HG03280 (cell line): ENCODE measurements around the gene RPS6KA2.

Experiments used
- ATAC-seq: cut with Tn5 transposase; IDR thresholded peaks from one replicate; pipeline ENCODE4 v1.9.1; 2021; ENCODE audit warnings: mild to moderate bottlenecking, moderate library complexity; ENCODE audit not compliant: unreplicated experiment

RPS6KA2 gene

GRCh38 chr6:166473886-166474571, 153.0 kb downstream of the RPS6KA2 start:
- no peak for ATAC-seq

- ATAC-seq: no peak
These were observed 154.4 kb downstream of the RPS6KA2 start for GRCh38 chr6:166472636-166473035.

GRCh38 chr6:166471797-166472260, 155.2 kb downstream of the RPS6KA2 start:
- ATAC-seq: no peak

GRCh38 chr6:166470863-166471410, 156.1 kb downstream of the RPS6KA2 start:
- ATAC-seq: no peak

- ATAC-seq: no peak
These were observed 156.8 kb downstream of the RPS6KA2 start for GRCh38 chr6:166470029-166470862.

- ATAC-seq: no peak
These were observed 157.6 kb downstream of the RPS6KA2 start for GRCh38 chr6:166469426-166469961.

DNA sequence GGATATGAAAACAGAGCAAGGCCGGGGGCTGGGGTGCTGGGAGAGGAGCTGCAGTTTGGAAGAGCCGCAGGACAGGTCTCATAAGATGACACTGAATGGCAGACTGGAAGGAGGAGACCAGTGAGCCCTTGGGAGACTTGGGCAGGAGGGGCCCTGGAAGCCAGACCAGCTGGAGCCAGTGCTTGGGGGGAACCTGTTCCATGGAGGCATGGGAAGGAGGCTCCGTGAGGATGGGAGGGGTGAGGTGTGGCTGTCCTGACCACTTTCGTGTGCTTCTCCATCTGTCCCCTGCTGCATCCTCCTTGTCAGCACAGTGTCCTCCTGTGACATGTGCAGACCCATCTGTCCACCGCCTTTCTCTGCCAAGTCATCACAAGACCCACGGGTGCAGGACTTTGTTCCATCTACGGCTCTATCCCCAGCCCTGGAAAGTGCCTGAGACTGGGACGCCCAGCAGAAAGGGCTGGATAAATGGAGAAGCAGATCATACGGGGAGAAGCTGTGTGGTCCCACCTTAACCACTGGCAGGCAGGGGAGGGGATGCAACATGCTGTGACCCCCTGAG, 159.5 kb downstream of the RPS6KA2 start:
- no peak for ATAC-seq

- ATAC-seq: no peak
These were observed 160.6 kb downstream of the RPS6KA2 start for GRCh38 chr6:166466178-166467122.

DNA sequence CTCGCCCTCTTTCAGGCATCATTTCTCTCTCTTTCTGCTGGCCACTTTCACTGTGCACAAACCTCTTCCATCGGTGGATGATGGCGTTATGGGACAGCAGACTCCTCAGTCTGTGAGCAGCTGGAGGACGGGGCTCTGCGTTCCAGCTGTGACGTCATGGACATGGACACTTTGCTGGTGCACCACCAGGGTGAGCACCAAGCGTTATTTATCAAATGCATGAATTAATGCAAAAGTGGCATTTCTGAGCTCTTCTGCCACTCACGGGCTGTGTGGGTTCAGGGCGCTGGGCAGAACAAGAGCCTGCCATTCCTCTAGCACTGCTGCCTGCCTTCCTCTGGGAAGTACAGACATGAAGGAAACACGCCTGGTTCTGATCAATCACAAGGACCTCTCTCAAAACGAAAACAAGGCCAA, 161.4 kb downstream of the RPS6KA2 start:
- ATAC-seq: no peak

DNA sequence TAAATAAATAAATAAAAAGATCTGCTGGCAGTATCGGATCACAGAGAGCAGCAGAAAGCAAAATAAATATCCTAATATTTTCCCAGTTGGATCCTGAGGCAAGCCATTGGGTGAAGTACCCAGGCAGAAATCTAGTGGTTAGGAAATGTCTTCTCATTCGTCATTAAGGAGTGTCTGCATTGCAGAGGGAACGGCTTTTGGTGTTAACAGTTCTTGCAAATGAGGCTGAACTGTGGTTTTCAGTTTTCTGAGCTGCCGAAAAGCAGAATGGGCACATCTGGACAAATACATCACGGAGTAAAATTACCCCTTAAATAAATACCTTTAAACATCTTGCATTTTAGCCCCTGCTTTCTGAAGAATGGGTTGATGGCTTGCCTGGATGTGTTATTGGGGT, 162.1 kb downstream of the RPS6KA2 start:
- no peak for ATAC-seq

DNA sequence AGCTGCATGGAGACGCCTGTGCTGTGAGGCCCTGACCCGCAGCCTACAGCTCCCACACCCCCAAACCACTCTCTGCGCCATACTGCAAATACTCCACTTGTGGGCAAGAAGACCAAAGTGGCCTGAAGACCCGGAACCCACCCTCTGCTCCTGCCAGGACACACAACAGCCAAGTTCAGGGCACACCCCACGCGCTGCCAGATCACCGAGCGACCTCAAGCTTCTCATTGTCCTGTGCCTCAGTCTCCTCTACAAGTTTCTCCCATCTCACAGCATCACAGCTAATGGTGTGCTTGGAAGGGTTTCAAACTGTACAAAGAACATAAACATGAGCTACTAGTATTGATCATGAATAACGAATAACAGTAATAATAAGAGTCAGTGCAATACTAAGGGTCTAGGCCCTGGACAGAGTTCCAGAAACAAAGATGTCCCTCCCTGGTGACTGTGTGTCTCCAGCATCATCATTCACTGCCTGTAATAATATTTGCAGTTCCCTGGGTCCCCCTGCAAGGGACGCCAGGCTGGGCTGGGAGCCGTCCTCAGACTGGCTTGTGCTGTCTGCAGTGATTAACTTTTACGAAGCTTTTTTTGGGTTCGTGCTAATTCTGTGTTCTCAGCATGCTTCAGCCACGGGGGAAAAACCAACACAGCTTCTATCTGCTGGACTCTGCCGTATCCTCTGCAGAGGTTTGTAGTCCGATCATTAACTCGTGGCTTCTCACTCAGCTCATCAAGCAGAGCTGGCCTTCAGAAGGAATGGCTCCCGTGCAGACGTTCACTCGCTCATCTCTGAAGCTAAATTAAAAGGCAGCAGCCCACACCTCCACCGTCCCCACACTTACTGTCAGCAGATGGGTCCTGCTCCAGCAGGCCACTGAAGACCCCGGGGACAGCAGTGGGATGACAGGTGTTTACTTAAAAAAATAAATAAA, 162.7 kb downstream of the RPS6KA2 start:
- ATAC-seq: no peak

- ATAC-seq: no peak
These were observed 163.5 kb downstream of the RPS6KA2 start for GRCh38 chr6:166463359-166464067.

GRCh38 chr6:166462461-166463135, 164.5 kb downstream of the RPS6KA2 start:
- ATAC-seq: no peak

DNA sequence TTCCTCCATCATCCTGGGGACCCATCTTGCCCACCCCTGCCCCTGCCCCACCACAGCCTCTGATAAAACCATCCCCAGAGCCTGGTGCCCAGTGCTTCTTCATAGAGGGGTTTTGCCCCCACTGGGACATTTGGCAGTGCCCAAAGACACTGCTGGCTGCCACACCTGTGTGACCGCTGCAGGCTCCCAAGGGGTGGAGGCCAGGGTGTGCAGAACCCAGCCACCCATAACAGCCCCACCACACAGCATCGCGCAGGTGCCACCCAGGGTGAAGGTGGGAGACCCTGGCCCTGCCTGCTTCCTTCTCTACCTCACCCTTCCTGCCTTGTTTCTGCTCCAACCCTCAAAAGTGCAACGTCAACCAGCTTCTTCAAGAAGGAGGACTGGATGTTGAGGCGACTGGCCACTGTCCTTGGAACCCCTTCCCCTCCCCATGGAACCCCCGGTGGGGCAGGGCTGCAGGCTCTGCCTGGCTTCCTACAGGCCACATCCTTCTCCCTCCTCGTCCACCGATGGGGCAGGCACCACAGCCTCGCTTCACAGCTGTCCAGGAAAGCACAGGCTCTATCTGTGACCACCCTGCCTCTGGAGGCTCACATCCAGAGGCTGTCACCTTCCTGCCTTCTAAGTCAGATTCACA, 165.1 kb downstream of the RPS6KA2 start:
- ATAC-seq: no peak

DNA sequence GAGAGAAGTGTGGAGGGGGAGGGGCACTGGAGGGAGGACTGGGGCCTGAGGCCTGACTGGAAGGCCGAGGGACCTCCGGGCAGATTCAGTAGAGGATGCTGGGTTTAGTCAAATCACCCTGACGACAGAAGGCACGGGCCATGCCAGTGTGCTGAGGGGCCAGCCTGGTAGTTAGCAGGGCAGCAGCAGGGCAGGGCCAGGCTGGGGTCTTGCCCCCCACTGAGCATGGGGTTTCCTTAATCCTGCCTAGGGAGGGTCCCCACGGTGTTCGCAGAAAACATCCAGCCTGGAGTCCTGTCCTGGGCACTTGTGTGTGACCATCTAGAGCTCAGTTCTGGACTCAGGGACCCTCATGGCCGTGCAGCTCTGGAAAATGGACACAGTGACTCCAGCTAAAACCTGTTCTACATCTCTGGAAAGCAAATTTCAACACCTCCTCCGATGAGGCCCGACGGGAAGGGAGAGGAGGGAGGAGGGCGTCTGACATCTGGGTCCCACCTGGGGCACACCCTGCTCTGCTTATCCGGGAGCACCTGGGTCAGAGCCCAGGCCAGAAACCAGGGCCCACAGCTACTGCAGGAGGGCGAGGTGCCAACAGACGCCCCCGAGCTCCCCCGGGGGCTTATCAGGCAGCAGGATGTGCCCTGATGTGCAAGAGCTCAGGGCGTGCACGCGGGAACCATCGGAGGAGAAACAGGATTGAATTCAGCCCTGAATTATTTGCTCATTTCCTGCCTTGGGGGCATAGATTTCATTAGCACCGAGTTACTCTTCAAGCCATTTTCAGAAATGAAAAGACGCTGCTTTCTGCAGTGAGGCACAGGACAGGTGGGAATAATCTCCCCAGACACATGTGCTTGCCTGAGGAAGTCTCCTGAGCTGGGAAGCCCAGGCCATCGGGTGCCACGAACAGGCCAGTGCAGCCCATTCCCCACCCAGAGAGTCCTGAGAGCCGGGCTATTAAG, 166.3 kb downstream of the RPS6KA2 start:
- no peak for ATAC-seq

DNA sequence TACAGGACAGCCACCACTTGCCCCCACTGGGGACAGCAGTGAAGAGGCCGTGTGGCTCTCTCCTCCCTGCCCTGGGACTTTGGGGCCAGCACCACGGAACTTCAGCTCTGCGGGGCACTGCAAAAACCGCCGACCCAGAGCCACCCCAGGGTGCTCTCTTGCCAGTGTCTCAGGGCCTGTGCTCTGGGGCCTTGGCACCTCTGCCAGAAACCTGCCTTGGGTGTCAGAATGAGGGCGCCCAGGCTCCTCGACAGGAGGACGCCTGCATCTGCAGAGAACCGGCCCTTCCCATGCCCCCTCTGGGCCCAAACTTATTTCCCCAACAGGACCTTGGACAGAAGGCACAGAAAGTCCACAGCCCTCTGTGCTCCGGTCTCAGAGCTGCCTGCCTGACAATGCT, 167.1 kb downstream of the RPS6KA2 start:
- ATAC-seq: no peak
